Thyroid gland (tissue), 4 donors: ENCODE measurements around the gene MDFI.

Source experiments
- CTCF ChIP-seq, 6 experiments: fragments of 200-600 bp in 3 of 6; fragments of 450-650 bp in 3 of 6; sonication (generic) in 3 of 6; IDR thresholded peaks; one replicate each; pipeline ENCODE4 v1.5.1; 2016 to 2019; ENCODE audit warnings: antibody characterized with exemption in 6 of 6, mild to moderate bottlenecking in 2 of 6, inconsistent platforms in 1 of 6, moderate library complexity in 1 of 6
- POLR2A ChIP-seq, 2 donors: fragments of 450-650 bp; IDR thresholded peaks; one replicate each; pipeline ENCODE4 v1.6.1; 2017; ENCODE audit warnings: antibody characterized with exemption in 2 of 2, mild to moderate bottlenecking in 2 of 2, moderate library complexity in 1 of 2

GRCh38 chr6:41593406-41593805 is 44.9 kb upstream of the MDFI start:
- TF ChIP-seq CTCF (IDR thresholded peaks at IDR 0.05) (no peak), POLR2A (IDR thresholded peaks at IDR 0.05) (no peak)
